Panc1 (cell line): ENCODE data around the gene GAST.

Experiments used
- POLR2AphosphoS5 ChIP-seq: IDR thresholded peaks from 2 replicates; pipeline ENCODE4 v1.6.1; 2012; ENCODE audit warnings: mild to moderate bottlenecking, low read depth, low read length, moderate library complexity
- TF ChIP-seq, protein P1 (sequence below): fragments of 450-650 bp; IDR thresholded peaks from 2 replicates; pipeline ENCODE4 v1.5.1; 2017; ENCODE audit warnings: mild to moderate bottlenecking
- TF ChIP-seq, protein P2 (sequence below), 2 experiments: IDR thresholded peaks; 2 replicates each; pipeline ENCODE4 v1.6.1; 2011 to 2012; ENCODE audit warnings: low read depth in 2 of 2, control low read depth in 1 of 2, low read length in 1 of 2, mild to moderate bottlenecking in 1 of 2, moderate library complexity in 1 of 2; ENCODE audit not compliant: insufficient read depth in 1 of 2

DNA sequence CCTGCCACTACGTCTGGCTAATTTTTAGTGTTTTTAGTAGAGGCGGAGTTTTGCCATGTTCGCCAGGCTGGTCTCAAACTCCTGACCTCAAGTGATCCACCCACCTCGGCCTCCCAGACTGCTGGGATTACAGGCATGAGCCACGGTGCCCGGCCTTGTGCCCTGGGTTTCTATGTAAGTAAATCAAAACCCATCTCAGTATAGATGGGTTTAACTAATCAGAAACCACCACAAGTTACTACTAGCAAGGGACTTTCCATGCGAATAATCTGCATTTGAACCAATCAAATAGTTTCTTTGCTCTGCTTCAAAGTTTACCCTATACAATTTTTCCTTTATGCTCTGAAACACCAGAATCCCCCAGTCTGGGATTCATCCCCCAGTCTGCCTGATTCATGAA is 40.0 kb upstream of the GAST start:
- TF ChIP-seq, protein P1, sequence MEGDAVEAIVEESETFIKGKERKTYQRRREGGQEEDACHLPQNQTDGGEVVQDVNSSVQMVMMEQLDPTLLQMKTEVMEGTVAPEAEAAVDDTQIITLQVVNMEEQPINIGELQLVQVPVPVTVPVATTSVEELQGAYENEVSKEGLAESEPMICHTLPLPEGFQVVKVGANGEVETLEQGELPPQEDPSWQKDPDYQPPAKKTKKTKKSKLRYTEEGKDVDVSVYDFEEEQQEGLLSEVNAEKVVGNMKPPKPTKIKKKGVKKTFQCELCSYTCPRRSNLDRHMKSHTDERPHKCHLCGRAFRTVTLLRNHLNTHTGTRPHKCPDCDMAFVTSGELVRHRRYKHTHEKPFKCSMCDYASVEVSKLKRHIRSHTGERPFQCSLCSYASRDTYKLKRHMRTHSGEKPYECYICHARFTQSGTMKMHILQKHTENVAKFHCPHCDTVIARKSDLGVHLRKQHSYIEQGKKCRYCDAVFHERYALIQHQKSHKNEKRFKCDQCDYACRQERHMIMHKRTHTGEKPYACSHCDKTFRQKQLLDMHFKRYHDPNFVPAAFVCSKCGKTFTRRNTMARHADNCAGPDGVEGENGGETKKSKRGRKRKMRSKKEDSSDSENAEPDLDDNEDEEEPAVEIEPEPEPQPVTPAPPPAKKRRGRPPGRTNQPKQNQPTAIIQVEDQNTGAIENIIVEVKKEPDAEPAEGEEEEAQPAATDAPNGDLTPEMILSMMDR: no peak
- TF ChIP-seq, protein P2, sequence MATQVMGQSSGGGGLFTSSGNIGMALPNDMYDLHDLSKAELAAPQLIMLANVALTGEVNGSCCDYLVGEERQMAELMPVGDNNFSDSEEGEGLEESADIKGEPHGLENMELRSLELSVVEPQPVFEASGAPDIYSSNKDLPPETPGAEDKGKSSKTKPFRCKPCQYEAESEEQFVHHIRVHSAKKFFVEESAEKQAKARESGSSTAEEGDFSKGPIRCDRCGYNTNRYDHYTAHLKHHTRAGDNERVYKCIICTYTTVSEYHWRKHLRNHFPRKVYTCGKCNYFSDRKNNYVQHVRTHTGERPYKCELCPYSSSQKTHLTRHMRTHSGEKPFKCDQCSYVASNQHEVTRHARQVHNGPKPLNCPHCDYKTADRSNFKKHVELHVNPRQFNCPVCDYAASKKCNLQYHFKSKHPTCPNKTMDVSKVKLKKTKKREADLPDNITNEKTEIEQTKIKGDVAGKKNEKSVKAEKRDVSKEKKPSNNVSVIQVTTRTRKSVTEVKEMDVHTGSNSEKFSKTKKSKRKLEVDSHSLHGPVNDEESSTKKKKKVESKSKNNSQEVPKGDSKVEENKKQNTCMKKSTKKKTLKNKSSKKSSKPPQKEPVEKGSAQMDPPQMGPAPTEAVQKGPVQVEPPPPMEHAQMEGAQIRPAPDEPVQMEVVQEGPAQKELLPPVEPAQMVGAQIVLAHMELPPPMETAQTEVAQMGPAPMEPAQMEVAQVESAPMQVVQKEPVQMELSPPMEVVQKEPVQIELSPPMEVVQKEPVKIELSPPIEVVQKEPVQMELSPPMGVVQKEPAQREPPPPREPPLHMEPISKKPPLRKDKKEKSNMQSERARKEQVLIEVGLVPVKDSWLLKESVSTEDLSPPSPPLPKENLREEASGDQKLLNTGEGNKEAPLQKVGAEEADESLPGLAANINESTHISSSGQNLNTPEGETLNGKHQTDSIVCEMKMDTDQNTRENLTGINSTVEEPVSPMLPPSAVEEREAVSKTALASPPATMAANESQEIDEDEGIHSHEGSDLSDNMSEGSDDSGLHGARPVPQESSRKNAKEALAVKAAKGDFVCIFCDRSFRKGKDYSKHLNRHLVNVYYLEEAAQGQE (IDR thresholded peaks at IDR 0.05; ENCODE audit: insufficient read depth in 1 of 2, low read depth in 2 of 2, low read length in 1 of 2): no peak
- TF ChIP-seq POLR2AphosphoS5: no peak
